B cell (primary cell): ENCODE results near the gene RGS3. TPM values are rescaled to one million over a fixed set of nuclear protein-coding genes. Genes with fewer than 3 reads are reported as not detected.

ENCODE experiments used
- ATAC-seq: fragments of 200-7000 bp; cut with Tn5 transposase; one replicate; pipeline ENCODE4 v1.10.0; 2021; ENCODE audit warnings: low read depth, mild to moderate bottlenecking, moderate number of reproducible peaks, moderate library complexity
- CTCF ChIA-PET: fragments of 350-600 bp; sonication (Branson Sonifier 250); formaldehyde crosslinking; loops from one replicate; lab custom pipeline; 2021; ENCODE audit warnings: antibody characterized with exemption, inconsistent platforms; lab: Charles Lee
- POLR2A ChIA-PET: fragments of 350-600 bp; sonication (Branson Sonifier 250); formaldehyde crosslinking; loops from one replicate; lab custom pipeline; 2021; ENCODE audit warnings: antibody characterized with exemption; lab: Charles Lee
- DNase-seq: peaks from one replicate; pipeline ENCODE4 v3.0.0; 2013
- H2AFZ ChIP-seq: 2 replicates; pipeline ENCODE4 v1.6.1; 2012; ENCODE audit warnings: mild to moderate bottlenecking, low read depth, low read length; ENCODE audit not compliant: insufficient read depth, poor library complexity, severe bottlenecking
- H3K27ac ChIP-seq, 2 donors: 1 replicate in 1 of 2; 2 replicates in 1 of 2; pipeline ENCODE4 v1.5.1; 2012 to 2013; ENCODE audit warnings: low read length in 2 of 2, mild to moderate bottlenecking in 2 of 2, moderate library complexity in 1 of 2
- H3K27me3 ChIP-seq, 4 experiments: fragments of 200-600 bp in 1 of 4; sonication (generic) in 1 of 4; replicated peaks in 1 of 4; 1 replicate in 2 of 4; 2 replicates in 2 of 4; pipeline versions ENCODE4 v1.6.1 to v1.7.0; 2013 to 2016; ENCODE audit warnings: low read length in 3 of 4, mild to moderate bottlenecking in 2 of 4, mixed read lengths in 1 of 4, moderate library complexity in 1 of 4; ENCODE audit not compliant: insufficient read depth in 4 of 4, control insufficient read depth in 3 of 4; ENCODE audit errors: control extremely low read depth in 1 of 4
- H3K36me3 ChIP-seq, 2 experiments: replicated peaks in 1 of 2; 1 replicate in 1 of 2; 2 replicates in 1 of 2; pipeline versions ENCODE4 v1.6.1 to v1.7.1; 2013; ENCODE audit warnings: low read length in 1 of 2; ENCODE audit not compliant: insufficient read depth in 2 of 2, control insufficient read depth in 1 of 2; ENCODE audit errors: control extremely low read depth in 1 of 2, extremely low read depth in 1 of 2
- H3K4me1 ChIP-seq, 2 donors: fragments of 200-600 bp in 1 of 2; sonication (generic) in 1 of 2; 1 replicate in 1 of 2; 2 replicates in 1 of 2; pipeline versions ENCODE4 v1.5.1 to v1.6.1; 2013 to 2017; ENCODE audit warnings: low read length in 2 of 2; ENCODE audit not compliant: control insufficient read depth in 2 of 2, insufficient read depth in 2 of 2
- H3K4me2 ChIP-seq: replicated peaks from 2 replicates; pipeline ENCODE3; 2012; ENCODE audit warnings: mild to moderate bottlenecking, low read depth, low read length; ENCODE audit not compliant: poor library complexity, severe bottlenecking
- H3K4me3 ChIP-seq, 5 experiments: fragments of 200-600 bp in 1 of 5; sonication (generic) in 1 of 5; 1 replicate in 3 of 5; 2 replicates in 2 of 5; pipeline versions ENCODE4 v1.5.1 to v1.7.0; 2011 to 2016; ENCODE audit warnings: low read length in 4 of 5, mild to moderate bottlenecking in 4 of 5, low read depth in 2 of 5, control low read depth in 1 of 5, moderate library complexity in 1 of 5; ENCODE audit not compliant: insufficient read depth in 1 of 5; ENCODE audit errors: control extremely low read depth in 1 of 5, extremely low read depth in 1 of 5
- H3K79me2 ChIP-seq: fragments of 200-600 bp; sonication (generic); one replicate; pipeline ENCODE4 v1.6.0; 2016; ENCODE audit warnings: low read length; ENCODE audit not compliant: control insufficient read depth, insufficient read depth
- H3K9ac ChIP-seq: fragments of 200-600 bp; sonication (generic); 2 replicates; pipeline ENCODE4 v1.6.1; 2017; ENCODE audit warnings: mild to moderate bottlenecking, low read length, moderate library complexity
- H3K9me3 ChIP-seq, 3 donors: one replicate each; pipeline versions ENCODE4 v1.6.1 to v1.7.1; 2013; ENCODE audit warnings: low read length in 2 of 3; ENCODE audit not compliant: control insufficient read depth in 2 of 3, insufficient read depth in 1 of 3; ENCODE audit errors: control extremely low read depth in 1 of 3
- H4K20me1 ChIP-seq: 2 replicates; pipeline ENCODE4 v1.6.0; 2012; ENCODE audit warnings: mild to moderate bottlenecking, low read length; ENCODE audit not compliant: insufficient read depth, control insufficient read depth, poor library complexity, severe bottlenecking
- H3K27ac Mint-ChIP-seq: one replicate; pipeline ENCODE4 v1.8.0; 2021; ENCODE audit warnings: mixed read lengths
- H3K27me3 Mint-ChIP-seq: one replicate; pipeline ENCODE4 v1.8.0; 2021; ENCODE audit warnings: mixed read lengths
- H3K4me1 Mint-ChIP-seq: one replicate; pipeline ENCODE4 v1.8.0; 2021; ENCODE audit warnings: mixed read lengths
- H3K4me3 Mint-ChIP-seq: one replicate; pipeline ENCODE4 v1.8.0; 2021; ENCODE audit warnings: mixed read lengths
- H3K9me3 Mint-ChIP-seq: one replicate; pipeline ENCODE4 v1.8.0; 2022; ENCODE audit warnings: mixed read lengths; ENCODE audit not compliant: insufficient read depth
- CTCF ChIP-seq: fragments of 200-600 bp; IDR thresholded peaks from one replicate; pipeline ENCODE4 v1.8.0; 2022; ENCODE audit warnings: antibody characterized with exemption, mild to moderate bottlenecking
- EZH2 ChIP-seq: IDR thresholded peaks from 2 replicates; pipeline ENCODE4 v1.6.1; 2012; ENCODE audit warnings: borderline replicate concordance, low read depth, mild to moderate bottlenecking, moderate library complexity, low read length; ENCODE audit not compliant: insufficient read depth, poor library complexity, severe bottlenecking
- WGBS: methylation state at CpG from one replicate; pipeline ENCODE4 v1.1.5; 2013; ENCODE audit warnings: missing lambda C conversion rate; ENCODE audit not compliant: insufficient coverage; 5-methylcytosine and 5-hydroxymethylcytosine counted together
- intact Hi-C: fragments of 100-400 bp; cut with micrococcal nuclease; formaldehyde crosslinking; loops from one replicate; pipeline ENCODE4 v1.10.0; 2022
- polyA plus RNA-seq: library from polyadenylated mRNA; depleted of rRNA; stranded (reverse); fragments of >200 nt; gene quantifications from 2 replicates; pipeline ENCODE4 v1.2.3, GENCODE V29; 2012
- total RNA-seq, 2 donors: library from RNA; stranded (reverse); fragments of 120-200 nt in 1 of 2; gene quantifications; 1 replicate in 1 of 2; 2 replicates in 1 of 2; pipeline versions ENCODE4 v1.2.3 to v1.2.4, GENCODE V29; 2013 to 2022

The RGS3 gene
- total and polyA plus RNA-seq, 2 donors (not counting 1 experiment from before 2014, with no cell fraction given): 12.0 to 15.6 TPM

- ATAC-seq: no peak
- no peak overlapping the region for H3K27ac Mint-ChIP-seq
Measured at GRCh38 chr9:113499153-113499875, 35.8 kb downstream of the RGS3 start.

GRCh38 chr9:113499876-113500497, 36.5 kb downstream of the RGS3 start:
- Mint-ChIP-seq H3K27me3 (no peaks in the 10 kb centered on the region), H3K9me3 (no peaks in the 10 kb centered on the region), H3K4me1 (peaks cover 7% of the 10 kb centered on the region), H3K4me3 (no peak overlapping the region), H3K27ac (no peak overlapping the region)
- Histone ChIP-seq H3K4me3 (no peak overlapping the region), H3K27ac (no peak overlapping the region), H4K20me1 (no peaks in the 10 kb centered on the region), H3K27me3 (peaks cover 0 to 4% (median 0%) of the 10 kb centered on the region in 4 experiments), H3K4me2 (no peak overlapping the region), H3K4me1 (peaks cover 0 to 5% of the 10 kb centered on the region in 2 donors), H3K9me3 (no peaks in the 10 kb centered on the region), H3K79me2 (no peaks in the 10 kb centered on the region), H3K36me3 (no peaks in the 10 kb centered on the region), H3K9ac (no peak overlapping the region), H2AFZ (no peak overlapping the region)
- intact Hi-C loops: no loop called here
- TF ChIP-seq EZH2 (no peak), CTCF (no peak)
- POLR2A ChIA-PET: no interaction called here
- WGBS: 91% methylated on average over 3 of the region's 5 CpGs
- CTCF ChIA-PET: no interaction called here
- DNase-seq (no peak), ATAC-seq (no peak)

More at GRCh38 chr9:113499153-113499875, 35.8 kb downstream of the RGS3 start:
- Mint-ChIP-seq H3K4me1 (peaks cover 7% of the 10 kb centered on the region), H3K4me3 (no peak overlapping the region), H3K27me3 (no peaks in the 10 kb centered on the region), H3K9me3 (no peaks in the 10 kb centered on the region)
- Histone ChIP-seq H3K27me3 (peaks cover 0 to 4% (median 0%) of the 10 kb centered on the region in 4 experiments), H3K9ac (no peak overlapping the region), H3K4me1 (peaks cover 0 to 5% of the 10 kb centered on the region in 2 donors), H3K79me2 (no peaks in the 10 kb centered on the region), H3K4me2 (no peak overlapping the region), H2AFZ (no peak overlapping the region), H3K9me3 (no peaks in the 10 kb centered on the region), H4K20me1 (no peaks in the 10 kb centered on the region), H3K36me3 (no peaks in the 10 kb centered on the region), H3K27ac (no peak overlapping the region), H3K4me3 (no peak overlapping the region)
- intact Hi-C loops: no loop called here
- CTCF ChIA-PET: no interaction called here
- WGBS: 99% methylated on average over 6 of the region's 10 CpGs
- no peak for TF ChIP-seq EZH2
- DNase-seq: no peak
- POLR2A ChIA-PET: no interaction called here
